Endothelial cell of umbilical vein (primary cell): ENCODE data around the gene ETNK2. TPM values are rescaled to one million over a fixed set of nuclear protein-coding genes. Genes with fewer than 3 reads are reported as not detected.

Experiments used
- BruUV-seq: library from RNA; stranded (reverse); fragments of 400-500 nt; replicated peaks from 2 replicates; lab custom pipeline; 2021; lab: Mats Ljungman, UMichigan
- CTCF ChIA-PET: fragments of 300-600, 350-600 bp; sonication (Branson Sonifier 250); formaldehyde crosslinking; loops from one replicate; lab custom pipeline; 2021; ENCODE audit warnings: antibody characterized with exemption, inconsistent platforms; lab: Charles Lee
- POLR2A ChIA-PET: fragments of 300-600, 350-600 bp; sonication (Branson Sonifier 250); formaldehyde crosslinking; loops from one replicate; lab custom pipeline; 2021; ENCODE audit warnings: antibody characterized with exemption, inconsistent platforms; lab: Charles Lee
- DNase-seq: peaks from one replicate; pipeline ENCODE4 v3.0.0-alpha.2; 2011; ENCODE audit warnings: low read depth, low spot score
- FAIRE-seq: peaks from 2 replicates; lab custom pipeline; 2011; peaks lifted over from hg19 to GRCh38; lab: Jason Lieb, UNC
- H2AFZ ChIP-seq: 2 replicates; pipeline ENCODE4 v1.6.0; 2012; ENCODE audit warnings: low read depth, low read length, control low read depth, inconsistent platforms
- H3K27ac ChIP-seq: 2 replicates; pipeline ENCODE4 v1.5.1; 2011; ENCODE audit warnings: low read depth, mild to moderate bottlenecking, control low read depth, low read length, moderate library complexity; ENCODE audit not compliant: insufficient read depth
- H3K27me3 ChIP-seq, 2 experiments: 2 replicates each; pipeline versions ENCODE4 v1.6.0 to v1.6.1; 2011; ENCODE audit warnings: low read length in 2 of 2, mixed read lengths in 1 of 2; ENCODE audit not compliant: control insufficient read depth in 2 of 2, insufficient read depth in 2 of 2
- H3K36me3 ChIP-seq, 2 experiments: 2 replicates in 1 of 2; 3 replicates in 1 of 2; pipeline ENCODE4 v1.5.1; 2011; ENCODE audit warnings: low read length in 2 of 2, mild to moderate bottlenecking in 1 of 2, moderate library complexity in 1 of 2; ENCODE audit not compliant: control insufficient read depth in 2 of 2, insufficient read depth in 2 of 2; ENCODE audit errors: extremely low read depth in 1 of 2
- H3K4me1 ChIP-seq: 3 replicates; pipeline ENCODE4 v1.5.1; 2011; ENCODE audit warnings: mild to moderate bottlenecking, low read length; ENCODE audit not compliant: control insufficient read depth, insufficient read depth; ENCODE audit errors: extremely low read depth
- H3K4me2 ChIP-seq: 2 replicates; pipeline ENCODE4 v1.6.1; 2011; ENCODE audit warnings: low read length, control low read depth, mixed read lengths; ENCODE audit not compliant: insufficient read depth
- H3K4me3 ChIP-seq, 3 experiments: fragments of 200-600 bp in 1 of 3; sonication (generic), shearing (Covaris generic) in 1 of 3; replicated peaks in 1 of 3; 2 replicates each; pipeline ENCODE4 v1.5.1; 2011 to 2016; ENCODE audit warnings: control low read depth in 3 of 3, low read length in 3 of 3, mild to moderate bottlenecking in 2 of 3, inconsistent platforms in 1 of 3, low read depth in 1 of 3, moderate library complexity in 1 of 3; ENCODE audit not compliant: insufficient read depth in 1 of 3
- H3K79me2 ChIP-seq: 2 replicates; pipeline ENCODE4 v1.6.0; 2012; ENCODE audit warnings: low read length, inconsistent platforms; ENCODE audit not compliant: control insufficient read depth, insufficient read depth
- H3K9ac ChIP-seq: replicated peaks from 2 replicates; pipeline ENCODE3; 2011; ENCODE audit warnings: low read length, control low read depth; ENCODE audit not compliant: insufficient read depth; ENCODE audit errors: extremely low read depth
- H3K9me1 ChIP-seq: replicated peaks from 3 replicates; pipeline ENCODE4 v1.6.0; 2011; ENCODE audit warnings: mild to moderate bottlenecking, low read length; ENCODE audit not compliant: control insufficient read depth, insufficient read depth; ENCODE audit errors: extremely low read depth
- H3K9me3 ChIP-seq: replicated peaks from 2 replicates; pipeline ENCODE4 v1.5.1; 2012; ENCODE audit warnings: low read length, inconsistent platforms; ENCODE audit not compliant: control insufficient read depth, insufficient read depth
- H4K20me1 ChIP-seq: replicated peaks from 2 replicates; pipeline ENCODE3; 2011; ENCODE audit warnings: mild to moderate bottlenecking, low read length; ENCODE audit not compliant: control insufficient read depth, insufficient read depth; ENCODE audit errors: extremely low read depth
- EZH2 ChIP-seq: IDR thresholded peaks from 2 replicates; pipeline ENCODE4 v1.6.1; 2012; ENCODE audit warnings: borderline replicate concordance, low read depth, mild to moderate bottlenecking, moderate library complexity, low read length, inconsistent platforms; ENCODE audit not compliant: severe bottlenecking
- FOS ChIP-seq: IDR thresholded peaks from 2 replicates; pipeline ENCODE4 v1.6.1; 2011; ENCODE audit warnings: mild to moderate bottlenecking, low read length, moderate library complexity, borderline replicate concordance; ENCODE audit not compliant: insufficient read depth
- GATA2 ChIP-seq: IDR thresholded peaks from 2 replicates; pipeline ENCODE4 v1.7.0; 2011; ENCODE audit warnings: low read depth, mild to moderate bottlenecking, moderate library complexity, mixed read lengths, low read length; ENCODE audit not compliant: insufficient read length, insufficient read depth
- JUN ChIP-seq: IDR thresholded peaks from 2 replicates; pipeline ENCODE4 v1.6.1; 2011; ENCODE audit warnings: borderline replicate concordance, low read depth; ENCODE audit not compliant: insufficient read length, insufficient read depth
- MAX ChIP-seq: IDR thresholded peaks from 2 replicates; pipeline ENCODE4 v1.6.1; 2011; ENCODE audit not compliant: insufficient read depth, insufficient read length
- MYC ChIP-seq: IDR thresholded peaks from one replicate; pipeline ENCODE4 v1.6.1; 2011; ENCODE audit warnings: mild to moderate bottlenecking, low read depth, low read length
- POLR2A ChIP-seq: IDR thresholded peaks from 2 replicates; pipeline ENCODE4 v1.6.1; 2012; ENCODE audit warnings: low read depth, mild to moderate bottlenecking, control low read depth, low read length
- POLR2AphosphoS5 ChIP-seq: IDR thresholded peaks from 2 replicates; pipeline ENCODE4 v1.6.1; 2012; ENCODE audit warnings: low read depth, mild to moderate bottlenecking, control low read depth, low read length, moderate library complexity; ENCODE audit not compliant: insufficient read depth
- dilution Hi-C: fragments of 300-500 bp; cut with MboI; formaldehyde crosslinking; loops from one replicate; pipeline ENCODE4 v1.15.0; 2019; ENCODE audit warnings: low sequenced_read_pairs; ENCODE audit not compliant: extremely low pct_ligation_motif_present
- intact Hi-C: fragments of 100-400 bp; cut with micrococcal nuclease; formaldehyde crosslinking; loops from one replicate; pipeline ENCODE4 v1.10.0; 2022
- polyA plus RNA-seq, 4 experiments: library from polyadenylated mRNA; depleted of rRNA in 3 of 4; stranded (reverse) in 3 of 4; unstranded in 1 of 4; fragments of >200 nt; gene quantifications; 2 replicates each; pipeline versions ENCODE4 v1.2.1 to v1.2.3, GENCODE V29; 2011 to 2012; ENCODE audit warnings: missing spikeins in 1 of 4
- total RNA-seq: library from RNA; stranded (reverse); gene quantifications from 2 replicates; pipeline ENCODE4 v1.2.3, GENCODE V29; 2021
- TF ChIP-seq, protein P1 (sequence below), 2 donors: IDR thresholded peaks; 1 replicate in 1 of 2; 2 replicates in 1 of 2; pipeline ENCODE4 v1.5.1; 2011; ENCODE audit warnings: low read length in 2 of 2, mild to moderate bottlenecking in 2 of 2, moderate library complexity in 2 of 2, control low read depth in 1 of 2, inconsistent platforms in 1 of 2, low read depth in 1 of 2; ENCODE audit not compliant: insufficient read depth in 1 of 2; ENCODE audit errors: extremely low read depth in 1 of 2

The ETNK2 gene
- total and polyA plus RNA-seq, 2 donors (not counting 3 experiments of a cell fraction or from before 2014, with no cell fraction given): 13.5 to 27.5 TPM

DNA sequence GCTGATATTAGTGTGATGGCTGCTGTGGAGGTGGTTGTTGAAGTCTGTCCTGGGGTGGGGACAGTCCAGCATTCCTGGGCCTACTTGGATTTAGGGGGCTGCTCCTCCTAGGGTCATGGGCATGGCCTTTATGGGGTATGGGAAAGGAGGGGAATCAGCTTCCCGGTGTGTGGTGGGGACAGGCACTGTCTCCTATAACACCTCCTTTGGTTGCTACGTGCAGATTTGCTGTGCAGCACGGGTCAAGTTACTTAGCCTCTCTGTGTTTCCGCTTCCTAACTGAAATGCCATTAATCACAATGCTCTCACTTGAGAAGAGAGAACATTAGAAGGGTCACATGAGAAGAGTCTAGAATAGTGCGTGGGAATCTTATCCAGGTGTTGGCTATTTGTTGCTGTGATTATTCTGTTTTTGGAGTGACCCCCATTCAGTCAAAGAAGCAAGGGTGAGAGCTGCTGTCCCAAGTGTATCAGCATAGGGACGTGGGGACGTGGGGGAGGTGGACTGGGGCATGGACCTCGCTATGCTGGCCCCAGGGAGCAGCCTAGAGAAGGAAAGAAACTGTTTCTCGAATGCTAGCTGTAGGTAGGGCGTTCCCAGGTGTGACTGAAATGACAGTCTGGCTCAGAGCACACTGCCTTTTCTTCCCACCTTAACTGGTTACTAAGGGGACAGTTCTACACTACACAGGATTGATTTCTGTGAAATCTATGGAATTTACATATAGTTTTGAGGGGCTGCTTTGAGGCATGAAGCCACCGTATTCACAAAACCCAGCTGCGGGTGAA, 59.0 kb downstream of the ETNK2 start:
- Histone ChIP-seq H3K4me3 (no peak overlapping the region), H4K20me1 (no peaks in the 10 kb centered on the region), H3K9ac (no peak overlapping the region), H3K27ac (no peak overlapping the region), H3K79me2 (peaks cover 26% of the 10 kb centered on the region), H3K27me3 (no peaks in the 10 kb centered on the region), H3K4me1 (peaks cover 28% of the 10 kb centered on the region), H2AFZ (no peak overlapping the region), H3K9me3 (no peaks in the 10 kb centered on the region), H3K9me1 (no peaks in the 10 kb centered on the region), H3K36me3 (no peaks in the 10 kb centered on the region), H3K4me2 (no peak overlapping the region)
- dilution Hi-C loops (no loop called here), intact Hi-C loops (no loop called here)
- no peak for DNase-seq
- POLR2A ChIA-PET: no interaction called here
- no TSS peak for BruUV-seq
- no peak for FAIRE-seq
- TF ChIP-seq MYC (no peak), GATA2 (no peak), POLR2AphosphoS5 (no peak), EZH2 (no peak), POLR2A (no peak), MAX (no peak), FOS (no peak), JUN (no peak)
- TF ChIP-seq, protein P1, sequence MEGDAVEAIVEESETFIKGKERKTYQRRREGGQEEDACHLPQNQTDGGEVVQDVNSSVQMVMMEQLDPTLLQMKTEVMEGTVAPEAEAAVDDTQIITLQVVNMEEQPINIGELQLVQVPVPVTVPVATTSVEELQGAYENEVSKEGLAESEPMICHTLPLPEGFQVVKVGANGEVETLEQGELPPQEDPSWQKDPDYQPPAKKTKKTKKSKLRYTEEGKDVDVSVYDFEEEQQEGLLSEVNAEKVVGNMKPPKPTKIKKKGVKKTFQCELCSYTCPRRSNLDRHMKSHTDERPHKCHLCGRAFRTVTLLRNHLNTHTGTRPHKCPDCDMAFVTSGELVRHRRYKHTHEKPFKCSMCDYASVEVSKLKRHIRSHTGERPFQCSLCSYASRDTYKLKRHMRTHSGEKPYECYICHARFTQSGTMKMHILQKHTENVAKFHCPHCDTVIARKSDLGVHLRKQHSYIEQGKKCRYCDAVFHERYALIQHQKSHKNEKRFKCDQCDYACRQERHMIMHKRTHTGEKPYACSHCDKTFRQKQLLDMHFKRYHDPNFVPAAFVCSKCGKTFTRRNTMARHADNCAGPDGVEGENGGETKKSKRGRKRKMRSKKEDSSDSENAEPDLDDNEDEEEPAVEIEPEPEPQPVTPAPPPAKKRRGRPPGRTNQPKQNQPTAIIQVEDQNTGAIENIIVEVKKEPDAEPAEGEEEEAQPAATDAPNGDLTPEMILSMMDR (IDR thresholded peaks at IDR 0.05; ENCODE audit: extremely low read depth in 1 of 2, insufficient read depth in 1 of 2, low read depth in 1 of 2, low read length in 2 of 2): no peak
- CTCF ChIA-PET: interaction anchor here (0.9 to 1.3 kb wide), 3 partner anchors 9 to 221 kb away, joined by 3 to 6 read pairs (median 4); no protein-coding TSS in a partner anchor
